BE2C (cell line): ENCODE measurements around the gene PDE6G.

Source experiments
- DNase-seq: peaks from one replicate; pipeline ENCODE4 v3.0.0-alpha.2; 2020
- H3K27me3 ChIP-seq: fragments of 250-450 bp; sonication (Bioruptor Pico); 2 replicates; pipeline ENCODE4 v1.5.1; 2020; ENCODE audit warnings: mild to moderate bottlenecking
- H3K36me3 ChIP-seq: fragments of 250-450 bp; sonication (Bioruptor Pico); 2 replicates; pipeline ENCODE4 v1.5.1; 2020; ENCODE audit warnings: mild to moderate bottlenecking
- H3K4me1 ChIP-seq: fragments of 250-450 bp; sonication (Bioruptor Pico); 2 replicates; pipeline ENCODE4 v1.5.1; 2020
- H3K4me3 ChIP-seq: 2 replicates; pipeline ENCODE4 v1.5.1; 2011; ENCODE audit warnings: low read depth, low read length
- H3K9me3 ChIP-seq: fragments of 250-450 bp; sonication (Bioruptor Pico); 2 replicates; pipeline ENCODE4 v1.5.1; 2020
- TF ChIP-seq, protein P1 (sequence below): IDR thresholded peaks from 2 replicates; pipeline ENCODE4 v1.5.1; 2012; ENCODE audit warnings: mild to moderate bottlenecking, low read depth, low read length

The PDE6G gene

DNA sequence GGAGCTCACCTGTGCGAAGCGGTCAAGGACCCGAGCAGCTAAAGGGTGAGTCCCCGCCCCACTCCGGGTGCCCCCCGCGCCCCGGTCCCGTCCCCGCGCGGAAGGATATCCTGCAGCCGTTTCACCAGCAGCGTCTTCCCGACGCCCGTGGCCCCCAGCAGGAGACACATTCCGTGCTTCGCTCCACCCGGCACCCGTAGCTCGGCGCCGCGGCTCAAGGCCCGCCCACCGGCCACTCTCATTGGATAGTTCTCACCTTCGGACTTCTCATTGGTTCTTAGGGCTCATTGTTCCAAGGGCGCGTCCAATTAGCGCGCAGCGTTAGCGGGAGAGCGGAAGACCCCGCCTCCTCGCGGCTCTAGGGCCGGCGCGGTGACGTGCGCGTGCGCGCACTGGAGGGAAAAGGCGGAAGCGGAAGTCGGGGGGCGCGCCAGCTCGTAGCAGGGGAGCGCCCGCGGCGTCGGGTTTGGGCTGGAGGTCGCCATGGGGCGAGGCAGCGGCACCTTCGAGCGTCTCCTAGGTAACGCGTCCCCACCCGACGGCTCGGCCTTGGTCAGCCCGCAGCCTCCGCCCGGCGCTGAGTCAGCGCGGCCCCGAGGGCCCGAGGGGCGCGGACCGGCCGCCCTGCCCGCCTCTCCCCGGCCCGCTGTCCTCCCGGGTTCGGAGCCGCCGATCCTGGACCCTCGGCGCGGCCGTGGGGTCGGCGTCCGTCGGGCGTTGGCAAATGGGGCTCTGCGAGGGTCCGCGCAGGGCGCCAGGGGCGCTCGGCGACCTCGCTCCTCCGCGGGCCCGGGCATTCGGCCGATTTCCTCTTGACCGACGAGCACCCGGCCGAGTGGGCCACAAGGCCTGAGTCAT lies 27.5 kb upstream of the PDE6G start, which contains the start of the genes ARL16 and HGS:
Gene ARL16, minus strand, starts transcription at position 214 of the 858 bp plus-strand sequence. Its CDS starts 44 bp downstream, at position 170.
Gene HGS, plus strand, starts transcription at position 428 of the 858 bp plus-strand sequence. Its CDS starts 56 bp downstream, at position 484.
- TF ChIP-seq, protein P1, sequence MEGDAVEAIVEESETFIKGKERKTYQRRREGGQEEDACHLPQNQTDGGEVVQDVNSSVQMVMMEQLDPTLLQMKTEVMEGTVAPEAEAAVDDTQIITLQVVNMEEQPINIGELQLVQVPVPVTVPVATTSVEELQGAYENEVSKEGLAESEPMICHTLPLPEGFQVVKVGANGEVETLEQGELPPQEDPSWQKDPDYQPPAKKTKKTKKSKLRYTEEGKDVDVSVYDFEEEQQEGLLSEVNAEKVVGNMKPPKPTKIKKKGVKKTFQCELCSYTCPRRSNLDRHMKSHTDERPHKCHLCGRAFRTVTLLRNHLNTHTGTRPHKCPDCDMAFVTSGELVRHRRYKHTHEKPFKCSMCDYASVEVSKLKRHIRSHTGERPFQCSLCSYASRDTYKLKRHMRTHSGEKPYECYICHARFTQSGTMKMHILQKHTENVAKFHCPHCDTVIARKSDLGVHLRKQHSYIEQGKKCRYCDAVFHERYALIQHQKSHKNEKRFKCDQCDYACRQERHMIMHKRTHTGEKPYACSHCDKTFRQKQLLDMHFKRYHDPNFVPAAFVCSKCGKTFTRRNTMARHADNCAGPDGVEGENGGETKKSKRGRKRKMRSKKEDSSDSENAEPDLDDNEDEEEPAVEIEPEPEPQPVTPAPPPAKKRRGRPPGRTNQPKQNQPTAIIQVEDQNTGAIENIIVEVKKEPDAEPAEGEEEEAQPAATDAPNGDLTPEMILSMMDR: no peak

DNA sequence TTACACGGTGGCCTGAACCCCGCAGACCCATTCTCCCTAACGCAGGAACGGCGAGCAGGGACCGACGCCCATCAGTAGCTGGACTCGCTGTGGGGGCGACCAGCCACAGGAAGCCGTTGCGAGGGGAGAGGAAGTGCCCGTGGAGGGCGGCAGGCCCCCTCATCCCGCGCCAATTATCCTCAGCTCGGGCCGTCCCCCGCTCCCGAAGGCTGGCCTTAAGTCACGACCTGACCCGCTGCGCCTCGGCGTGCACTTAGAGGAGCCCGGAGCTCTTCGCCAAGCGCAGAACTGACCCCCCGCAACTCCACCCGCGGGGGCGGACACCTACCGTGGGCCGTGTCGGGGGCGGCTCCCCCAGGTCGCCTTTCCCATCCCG lies 26.9 kb upstream of the PDE6G start:
- peak overlapping the region; percentile 92 for H3K4me3 ChIP-seq
- H3K9me3 ChIP-seq: no peaks in the 10 kb centered on the region
- DNase-seq: no peak
- H3K36me3 ChIP-seq: peaks cover 25% of the 10 kb centered on the region
- TF ChIP-seq, protein P1: no peak
- H3K4me1 ChIP-seq: no peaks in the 10 kb centered on the region
- H3K27me3 ChIP-seq: no peaks in the 10 kb centered on the region

More for the DNA sequence above, 27.5 kb upstream of the PDE6G start, which contains the start of the genes ARL16 and HGS:
- no peaks in the 10 kb centered on the region for H3K4me1 ChIP-seq
- peak within 1 kb of the TSS; percentile 92 for H3K4me3 ChIP-seq
- H3K9me3 ChIP-seq: no peaks in the 10 kb centered on the region
- H3K27me3 ChIP-seq: no peaks in the 10 kb centered on the region
- DNase-seq: peak; percentile 98
- peaks cover 31% of the 10 kb centered on the region for H3K36me3 ChIP-seq

DNA sequence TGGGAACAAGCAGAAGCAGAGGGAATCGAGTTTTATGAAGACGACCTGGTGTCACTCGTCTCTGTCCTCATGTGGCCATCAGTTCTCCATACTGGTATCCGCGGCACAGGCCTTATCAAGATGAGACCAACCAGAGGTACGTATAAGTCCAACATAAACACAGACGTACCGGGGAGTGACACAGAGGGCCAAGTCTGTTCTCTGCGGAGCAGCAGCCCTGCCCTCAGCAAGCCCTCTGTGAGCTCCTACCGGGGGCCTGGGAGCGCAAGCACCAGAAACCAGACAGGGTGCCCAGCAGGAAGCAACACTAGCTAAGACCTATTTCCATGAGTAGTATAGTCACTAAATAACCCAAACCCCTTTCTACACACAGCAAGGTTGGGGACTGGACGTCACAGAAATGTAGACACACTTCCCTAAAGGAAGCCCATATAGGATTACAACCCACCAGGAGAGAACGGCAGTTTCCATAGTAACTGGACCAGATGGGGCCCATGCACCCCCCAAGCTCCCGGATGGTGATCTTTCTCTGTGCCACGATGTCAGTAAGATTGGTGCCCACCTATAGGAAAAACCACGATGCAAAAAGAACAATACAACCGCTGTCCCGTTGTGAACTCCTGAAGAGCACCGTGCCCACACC lies 26.3 kb upstream of the PDE6G start:
- Histone ChIP-seq H3K4me1 (no peaks in the 10 kb centered on the region), H3K4me3 (peak overlapping the region; percentile 92), H3K36me3 (peaks cover 20% of the 10 kb centered on the region), H3K27me3 (no peaks in the 10 kb centered on the region), H3K9me3 (no peaks in the 10 kb centered on the region)
- no peak for DNase-seq
- TF ChIP-seq, protein P1: no peak

DNA sequence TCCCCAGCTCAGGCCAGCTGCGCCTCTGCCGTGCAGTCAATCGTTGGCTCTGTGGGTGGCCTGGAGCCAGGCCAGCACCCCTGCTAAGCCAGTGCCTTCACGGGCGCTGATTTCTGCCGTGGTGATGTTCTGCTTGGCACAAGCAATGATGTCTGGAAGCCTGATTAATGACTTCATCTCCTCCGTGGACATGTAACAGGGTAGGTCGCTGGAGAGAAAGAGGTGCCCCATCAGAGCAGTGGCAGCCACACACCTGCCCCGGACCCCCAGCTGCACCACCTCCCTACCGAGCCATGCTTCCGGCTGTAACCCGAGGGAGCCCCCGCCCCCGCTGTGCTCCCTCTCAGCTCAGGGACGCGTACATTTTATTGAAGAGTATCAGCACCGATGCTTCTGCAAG lies 25.3 kb upstream of the PDE6G start:
- no peaks in the 10 kb centered on the region for H3K27me3 ChIP-seq
- DNase-seq: no peak
- TF ChIP-seq, protein P1: no peak
- no peak overlapping the region for H3K4me3 ChIP-seq
- H3K4me1 ChIP-seq: no peaks in the 10 kb centered on the region
- no peaks in the 10 kb centered on the region for H3K9me3 ChIP-seq
- peaks cover 10% of the 10 kb centered on the region for H3K36me3 ChIP-seq

DNA sequence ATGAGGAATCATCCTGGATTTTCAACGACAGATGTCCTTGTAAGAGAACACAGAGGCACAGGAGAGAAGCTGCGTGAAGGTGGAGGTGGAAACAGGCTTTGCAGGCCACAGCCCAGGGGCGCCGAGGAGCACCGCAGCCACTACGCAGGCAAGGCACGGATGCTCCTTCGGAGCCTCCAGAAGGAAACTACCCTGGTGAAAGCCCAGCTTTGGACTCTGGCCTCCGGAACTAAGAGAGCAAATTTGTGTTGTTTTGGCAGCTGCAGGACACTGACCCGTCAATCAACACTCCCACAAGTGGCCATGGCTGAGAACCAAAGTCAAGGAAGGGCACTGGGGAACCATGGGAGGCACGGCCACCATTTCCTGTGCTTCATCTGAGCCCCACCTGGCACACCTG lies 23.8 kb upstream of the PDE6G start:
- TF ChIP-seq, protein P1: no peak
- DNase-seq: no peak
- Histone ChIP-seq H3K4me1 (no peaks in the 10 kb centered on the region), H3K9me3 (no peaks in the 10 kb centered on the region), H3K27me3 (no peaks in the 10 kb centered on the region), H3K4me3 (no peak overlapping the region), H3K36me3 (no peaks in the 10 kb centered on the region)
